HepG2 (cell line): ENCODE results near the gene ADPRM. TPM values are rescaled to one million over a fixed set of nuclear protein-coding genes. Genes with fewer than 3 reads are reported as not detected.
A peak's percentile ranks its signal among the peaks of the same experiment; 100 is the strongest.

Source experiments
- FOXM1 ChIP-seq: sonication (generic); formaldehyde crosslinking; IDR thresholded peaks from 2 replicates; pipeline ENCODE4 v1.5.0; 2020; ENCODE audit warnings: missing genetic modification reagents
- GATAD2A ChIP-seq: IDR thresholded peaks from 2 replicates; pipeline ENCODE4 v1.6.1; 2016
- KAT7 ChIP-seq: IDR thresholded peaks from 2 replicates; pipeline ENCODE4 v1.6.1; 2018; ENCODE audit warnings: borderline replicate concordance, missing compliant biosample characterization
- NONO ChIP-seq, 2 experiments: fragments of 450-650 bp in 1 of 2; sonication (generic) in 1 of 2; formaldehyde crosslinking in 1 of 2; IDR thresholded peaks in 1 of 2; conservative IDR thresholded peaks in 1 of 2; 2 replicates each; pipeline versions ENCODE4 v1.6.1 to v1.8.0; 2017 to 2022; ENCODE audit warnings: mild to moderate bottlenecking in 1 of 2, missing genetic modification reagents in 1 of 2, moderate library complexity in 1 of 2
- NR2C2 ChIP-seq: sonication (generic); formaldehyde crosslinking; IDR thresholded peaks from 2 replicates; pipeline ENCODE4 v1.4.0; 2020; ENCODE audit warnings: missing genetic modification reagents, mild to moderate bottlenecking, moderate library complexity, borderline replicate concordance
- NR2F6 ChIP-seq, 2 experiments: IDR thresholded peaks; 2 replicates each; pipeline ENCODE4 v1.6.1; 2016; ENCODE audit warnings: antibody characterized with exemption in 1 of 2, mild to moderate bottlenecking in 1 of 2
- STAG1 ChIP-seq: sonication (generic); formaldehyde crosslinking; IDR thresholded peaks from 2 replicates; pipeline ENCODE4 v1.4.0; 2020; ENCODE audit warnings: missing genetic modification reagents
- STAT5B ChIP-seq: sonication (generic); formaldehyde crosslinking; IDR thresholded peaks from 2 replicates; pipeline ENCODE4 v1.4.0; 2020; ENCODE audit warnings: missing genetic modification reagents
- TMF1 ChIP-seq: sonication (generic); formaldehyde crosslinking; IDR thresholded peaks from 2 replicates; pipeline ENCODE4 v1.8.1; 2022; ENCODE audit warnings: low read depth, missing genetic modification reagents
- TOE1 ChIP-seq: sonication (generic); formaldehyde crosslinking; IDR thresholded peaks from 2 replicates; pipeline ENCODE4 v1.4.0; 2020; ENCODE audit warnings: mild to moderate bottlenecking, missing genetic modification reagents
- YEATS4 ChIP-seq: sonication (generic); formaldehyde crosslinking; IDR thresholded peaks from 2 replicates; pipeline ENCODE4 v1.4.0; 2020; ENCODE audit warnings: missing genetic modification reagents, borderline replicate concordance
- ZNF263 ChIP-seq: sonication (generic); formaldehyde crosslinking; IDR thresholded peaks from 2 replicates; pipeline ENCODE4 v1.4.0; 2020; ENCODE audit warnings: missing genetic modification reagents
- ZNF543 ChIP-seq: sonication (generic); formaldehyde crosslinking; IDR thresholded peaks from 2 replicates; pipeline ENCODE4 v1.4.0; 2020; ENCODE audit warnings: mild to moderate bottlenecking, missing genetic modification reagents
- ZNF629 ChIP-seq: sonication (generic); formaldehyde crosslinking; conservative IDR thresholded peaks from 2 replicates; pipeline ENCODE4 v1.5.0; 2020; ENCODE audit warnings: missing genetic modification reagents
- polyA plus RNA-seq, 8 experiments: library from polyadenylated mRNA; depleted of rRNA in 3 of 8; stranded (reverse) in 7 of 8; unstranded in 1 of 8; fragments of >200 nt; fragmentation: Illumina TruSeq in 4 of 8; extraction: Trizol in 4 of 8; gene quantifications; 2 replicates each; pipeline versions ENCODE4 v1.2.1 to v1.2.3, GENCODE V29; 2011 to 2016; ENCODE audit warnings: low read depth in 4 of 8, missing spikeins in 1 of 8, mixed read lengths in 1 of 8; ENCODE audit not compliant: insufficient read depth in 1 of 8
- total RNA-seq, 5 experiments: library from RNA; depleted of rRNA; stranded (reverse); fragments of >200 nt; fragmentation: Illumina TruSeq; extraction: Trizol; gene quantifications; 2 replicates each; pipeline ENCODE4 v1.2.3, GENCODE V29; 2016; ENCODE audit warnings: low read depth in 1 of 5
- TF ChIP-seq, protein P1 (sequence below): sonication (generic); formaldehyde crosslinking; conservative IDR thresholded peaks from 2 replicates; pipeline ENCODE4 v1.8.0; 2022; ENCODE audit warnings: mild to moderate bottlenecking, moderate library complexity, missing genetic modification reagents
- TF ChIP-seq, protein P2 (sequence below): sonication (generic); formaldehyde crosslinking; IDR thresholded peaks from 2 replicates; pipeline ENCODE4 v1.5.0; 2020; ENCODE audit warnings: mild to moderate bottlenecking, missing genetic modification reagents, borderline replicate concordance

The ADPRM gene
- total and polyA plus RNA-seq, 2 of the 13 experiments (the other 11 are each of a cell fraction or from before 2014, with no cell fraction given), result 5.6 to 10.8 TPM

DNA sequence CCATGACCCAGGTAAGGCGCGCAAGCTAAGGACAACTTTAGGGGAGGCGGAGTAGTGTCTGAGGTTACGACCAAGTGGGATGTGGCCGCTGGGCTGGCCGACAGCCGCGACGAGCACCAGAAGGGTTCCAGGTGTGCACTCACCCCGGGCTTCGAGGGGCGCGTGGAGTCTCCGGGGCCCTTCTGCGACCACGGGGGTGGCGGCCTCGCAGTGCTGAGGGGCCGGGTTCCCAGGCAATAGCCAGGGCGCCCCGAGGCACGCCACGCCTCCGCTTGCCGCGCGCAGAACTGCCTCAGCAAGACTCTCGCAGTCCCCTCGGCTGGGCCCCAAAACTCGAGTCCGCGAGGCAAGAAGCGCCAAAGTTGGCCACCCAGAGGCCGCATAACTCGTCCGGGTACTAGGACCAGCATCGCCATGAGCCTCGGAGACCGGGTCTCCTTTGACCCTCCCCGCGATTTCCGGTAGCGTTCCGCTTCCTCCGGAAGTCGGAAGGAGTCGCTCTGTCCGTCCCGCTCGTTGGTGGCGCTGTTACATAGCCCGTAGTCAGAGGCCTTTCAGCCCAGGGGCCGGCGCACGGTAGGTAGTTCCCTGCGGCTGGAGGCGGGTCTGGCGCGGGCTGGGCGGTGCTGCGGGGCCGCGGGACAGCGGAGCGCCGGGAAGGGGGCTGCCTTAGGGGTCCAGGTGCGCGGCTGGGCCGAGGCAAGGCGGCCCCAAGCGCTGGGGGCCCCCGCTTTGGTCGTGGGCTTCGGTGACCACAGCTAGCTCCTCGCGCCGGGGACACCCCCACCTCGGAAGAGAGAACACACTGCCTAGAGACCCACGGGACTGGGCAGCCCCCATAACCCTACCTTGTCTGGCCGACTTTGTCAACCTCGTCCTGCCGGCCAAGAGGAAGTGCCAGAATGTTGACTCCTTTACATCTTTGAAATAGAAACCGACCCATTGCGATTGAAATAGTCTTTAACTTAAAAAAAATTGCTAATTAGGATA lies at the start of gene ADPRM, which contains the start of gene SCO1 (continued):
- TF ChIP-seq ZNF543 (CRISPR knock-in tag), result peak; percentile 80; the same call in 1 of the 2 replicates
- peak; percentile 80; the same call in 1 of the 2 replicates for TF ChIP-seq FOXM1 (CRISPR knock-in tag)
- TF ChIP-seq TMF1 (CRISPR knock-in tag), result peak; percentile 70; the same call in 1 of the 2 replicates
- 0 out of 2 replicates have a peak, but pooled peaks have one; percentile 54 for TF ChIP-seq ZNF263 (CRISPR knock-in tag)
- peak; percentile 96 for TF ChIP-seq YEATS4 (CRISPR knock-in tag)
- peak; percentile 48; the same call in 1 of the 2 replicates for TF ChIP-seq ZNF629 (CRISPR knock-in tag)
- TF ChIP-seq TOE1 (CRISPR knock-in tag), result no peak
- peak; percentile 57; the same call in 1 of the 2 replicates for TF ChIP-seq GATAD2A (CRISPR knock-in tag)
- TF ChIP-seq NR2C2 (CRISPR knock-in tag), result peak; percentile 97
- TF ChIP-seq STAT5B (CRISPR knock-in tag), result no peak
- TF ChIP-seq KAT7 (CRISPR knock-in tag), result peak; percentile 77; the same call in 1 of the 2 replicates
- TF ChIP-seq, protein P1, sequence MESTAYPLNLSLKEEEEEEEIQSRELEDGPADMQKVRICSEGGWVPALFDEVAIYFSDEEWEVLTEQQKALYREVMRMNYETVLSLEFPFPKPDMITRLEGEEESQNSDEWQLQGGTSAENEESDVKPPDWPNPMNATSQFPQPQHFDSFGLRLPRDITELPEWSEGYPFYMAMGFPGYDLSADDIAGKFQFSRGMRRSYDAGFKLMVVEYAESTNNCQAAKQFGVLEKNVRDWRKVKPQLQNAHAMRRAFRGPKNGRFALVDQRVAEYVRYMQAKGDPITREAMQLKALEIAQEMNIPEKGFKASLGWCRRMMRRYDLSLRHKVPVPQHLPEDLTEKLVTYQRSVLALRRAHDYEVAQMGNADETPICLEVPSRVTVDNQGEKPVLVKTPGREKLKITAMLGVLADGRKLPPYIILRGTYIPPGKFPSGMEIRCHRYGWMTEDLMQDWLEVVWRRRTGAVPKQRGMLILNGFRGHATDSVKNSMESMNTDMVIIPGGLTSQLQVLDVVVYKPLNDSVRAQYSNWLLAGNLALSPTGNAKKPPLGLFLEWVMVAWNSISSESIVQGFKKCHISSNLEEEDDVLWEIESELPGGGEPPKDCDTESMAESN, result peak; percentile 56
- TF ChIP-seq NR2F6 (IDR thresholded peaks at IDR 0.05), result no peak
- TF ChIP-seq NR2F6 (CRISPR knock-in tag; IDR thresholded peaks at IDR 0.05), result peak; percentile 43; the same call in 1 of the 2 replicates
- TF ChIP-seq, protein P2, sequence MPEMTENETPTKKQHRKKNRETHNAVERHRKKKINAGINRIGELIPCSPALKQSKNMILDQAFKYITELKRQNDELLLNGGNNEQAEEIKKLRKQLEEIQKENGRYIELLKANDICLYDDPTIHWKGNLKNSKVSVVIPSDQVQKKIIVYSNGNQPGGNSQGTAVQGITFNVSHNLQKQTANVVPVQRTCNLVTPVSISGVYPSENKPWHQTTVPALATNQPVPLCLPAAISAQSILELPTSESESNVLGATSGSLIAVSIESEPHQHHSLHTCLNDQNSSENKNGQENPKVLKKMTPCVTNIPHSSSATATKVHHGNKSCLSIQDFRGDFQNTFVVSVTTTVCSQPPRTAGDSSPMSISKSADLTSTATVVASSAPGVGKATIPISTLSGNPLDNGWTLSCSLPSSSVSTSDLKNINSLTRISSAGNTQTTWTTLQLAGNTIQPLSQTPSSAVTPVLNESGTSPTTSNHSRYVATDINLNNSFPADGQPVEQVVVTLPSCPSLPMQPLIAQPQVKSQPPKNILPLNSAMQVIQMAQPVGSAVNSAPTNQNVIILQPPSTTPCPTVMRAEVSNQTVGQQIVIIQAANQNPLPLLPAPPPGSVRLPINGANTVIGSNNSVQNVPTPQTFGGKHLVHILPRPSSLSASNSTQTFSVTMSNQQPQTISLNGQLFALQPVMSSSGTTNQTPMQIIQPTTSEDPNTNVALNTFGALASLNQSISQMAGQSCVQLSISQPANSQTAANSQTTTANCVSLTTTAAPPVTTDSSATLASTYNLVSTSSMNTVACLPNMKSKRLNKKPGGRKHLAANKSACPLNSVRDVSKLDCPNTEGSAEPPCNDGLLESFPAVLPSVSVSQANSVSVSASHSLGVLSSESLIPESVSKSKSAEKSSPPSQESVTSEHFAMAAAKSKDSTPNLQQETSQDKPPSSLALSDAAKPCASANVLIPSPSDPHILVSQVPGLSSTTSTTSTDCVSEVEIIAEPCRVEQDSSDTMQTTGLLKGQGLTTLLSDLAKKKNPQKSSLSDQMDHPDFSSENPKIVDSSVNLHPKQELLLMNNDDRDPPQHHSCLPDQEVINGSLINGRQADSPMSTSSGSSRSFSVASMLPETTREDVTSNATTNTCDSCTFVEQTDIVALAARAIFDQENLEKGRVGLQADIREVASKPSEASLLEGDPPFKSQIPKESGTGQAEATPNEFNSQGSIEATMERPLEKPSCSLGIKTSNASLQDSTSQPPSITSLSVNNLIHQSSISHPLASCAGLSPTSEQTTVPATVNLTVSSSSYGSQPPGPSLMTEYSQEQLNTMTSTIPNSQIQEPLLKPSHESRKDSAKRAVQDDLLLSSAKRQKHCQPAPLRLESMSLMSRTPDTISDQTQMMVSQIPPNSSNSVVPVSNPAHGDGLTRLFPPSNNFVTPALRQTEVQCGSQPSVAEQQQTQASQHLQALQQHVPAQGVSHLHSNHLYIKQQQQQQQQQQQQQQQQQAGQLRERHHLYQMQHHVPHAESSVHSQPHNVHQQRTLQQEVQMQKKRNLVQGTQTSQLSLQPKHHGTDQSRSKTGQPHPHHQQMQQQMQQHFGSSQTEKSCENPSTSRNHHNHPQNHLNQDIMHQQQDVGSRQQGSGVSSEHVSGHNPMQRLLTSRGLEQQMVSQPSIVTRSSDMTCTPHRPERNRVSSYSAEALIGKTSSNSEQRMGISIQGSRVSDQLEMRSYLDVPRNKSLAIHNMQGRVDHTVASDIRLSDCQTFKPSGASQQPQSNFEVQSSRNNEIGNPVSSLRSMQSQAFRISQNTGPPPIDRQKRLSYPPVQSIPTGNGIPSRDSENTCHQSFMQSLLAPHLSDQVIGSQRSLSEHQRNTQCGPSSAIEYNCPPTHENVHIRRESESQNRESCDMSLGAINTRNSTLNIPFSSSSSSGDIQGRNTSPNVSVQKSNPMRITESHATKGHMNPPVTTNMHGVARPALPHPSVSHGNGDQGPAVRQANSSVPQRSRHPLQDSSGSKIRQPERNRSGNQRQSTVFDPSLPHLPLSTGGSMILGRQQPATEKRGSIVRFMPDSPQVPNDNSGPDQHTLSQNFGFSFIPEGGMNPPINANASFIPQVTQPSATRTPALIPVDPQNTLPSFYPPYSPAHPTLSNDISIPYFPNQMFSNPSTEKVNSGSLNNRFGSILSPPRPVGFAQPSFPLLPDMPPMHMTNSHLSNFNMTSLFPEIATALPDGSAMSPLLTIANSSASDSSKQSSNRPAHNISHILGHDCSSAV (CRISPR knock-in tag), result no peak
- no peak for TF ChIP-seq NONO (IDR thresholded peaks at IDR 0.05)
- TF ChIP-seq NONO (CRISPR knock-in tag; conservative IDR thresholded peaks at IDR 0.05), result peak; percentile 87
- TF ChIP-seq STAG1 (CRISPR knock-in tag), result 0 out of 2 replicates have a peak, but pooled peaks have one; percentile 25
